Uterus (tissue), 4 donors: ENCODE results near the gene CLTB. TPM values are rescaled to one million over a fixed set of nuclear protein-coding genes. Genes with fewer than 3 reads are reported as not detected.

Source experiments
- DNase-seq, 2 donors: peaks; one replicate each; pipeline ENCODE4 v3.0.0-alpha.2; 2019 to 2020
- H3K27ac ChIP-seq, 2 donors: fragments of 200-600 bp; sonication (generic); 1 replicate in 1 of 2; 2 replicates in 1 of 2; pipeline ENCODE4 v1.5.1; 2016 to 2018
- H3K27me3 ChIP-seq, 2 donors: fragments of 200-600 bp; sonication (generic); one replicate each; pipeline ENCODE4 v1.5.1; 2018 to 2019; ENCODE audit warnings: control low read depth in 1 of 2
- H3K36me3 ChIP-seq, 2 donors: fragments of 200-600 bp; sonication (generic); one replicate each; pipeline ENCODE4 v1.5.1; 2019; ENCODE audit warnings: control low read depth in 1 of 2
- H3K4me1 ChIP-seq, 2 donors: fragments of 200-600 bp; sonication (generic); one replicate each; pipeline ENCODE4 v1.5.1; 2018 to 2019; ENCODE audit warnings: control low read depth in 1 of 2
- H3K4me3 ChIP-seq, 2 donors: fragments of 200-600 bp; sonication (generic); 1 replicate in 1 of 2; 2 replicates in 1 of 2; pipeline ENCODE4 v1.5.1; 2018 to 2019; ENCODE audit warnings: mild to moderate bottlenecking in 1 of 2
- H3K9me3 ChIP-seq, 2 donors: fragments of 200-600 bp; sonication (generic); one replicate each; pipeline ENCODE4 v1.5.1; 2019; ENCODE audit warnings: control low read depth in 1 of 2
- POLR2A ChIP-seq, 2 donors: fragments of 450-650 bp; IDR thresholded peaks; one replicate each; pipeline ENCODE4 v1.6.1; 2016; ENCODE audit warnings: antibody characterized with exemption in 2 of 2, mild to moderate bottlenecking in 1 of 2, moderate library complexity in 1 of 2
- intact Hi-C: fragments of 100-400 bp; cut with DNase I; formaldehyde crosslinking; loops from one replicate; pipeline ENCODE4 v1.15.1; 2023; ENCODE audit warnings: low total_unique reads
- total RNA-seq, 4 donors: library from RNA; depleted of rRNA in 3 of 4; stranded (reverse); fragments of >200 nt in 3 of 4; gene quantifications; one replicate each; pipeline versions ENCODE4 v1.1.0 to v1.2.4, GENCODE V29; 2014 to 2023
- TF ChIP-seq, protein P1 (sequence below), 4 experiments: fragments of 200-600 bp in 2 of 4; fragments of 450-650 bp in 2 of 4; sonication (generic) in 2 of 4; IDR thresholded peaks; one replicate each; pipeline ENCODE4 v1.5.1; 2016 to 2019; ENCODE audit warnings: antibody characterized with exemption in 4 of 4, mild to moderate bottlenecking in 2 of 4, moderate library complexity in 1 of 4
- donor health status: DM: yes; HTN: yes; CAD: no.

Gene CLTB
- total RNA-seq, 4 donors from 2014 or later: 34.7 to 162 (median 63.4) TPM

DNA sequence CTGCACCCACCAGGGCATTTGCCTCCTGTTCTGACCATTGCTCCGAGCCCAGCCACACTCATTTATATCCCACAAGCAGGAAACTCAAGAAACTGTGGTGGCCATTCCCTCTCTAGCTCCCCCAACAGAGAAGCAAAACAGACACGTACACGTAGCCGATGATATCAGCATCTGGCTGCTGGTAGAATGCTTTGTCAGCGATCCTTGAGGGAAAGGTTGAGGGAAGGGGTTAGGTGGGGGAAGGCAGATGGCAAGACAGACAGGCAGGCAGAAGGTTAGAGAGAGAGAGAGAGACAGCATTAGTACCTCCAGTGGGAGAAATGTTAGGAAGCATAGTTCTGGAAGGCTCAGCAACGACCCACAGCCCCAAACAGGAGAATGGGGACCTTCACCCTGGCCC is 20.0 kb downstream of the CLTB start:
- TF ChIP-seq, protein P1, sequence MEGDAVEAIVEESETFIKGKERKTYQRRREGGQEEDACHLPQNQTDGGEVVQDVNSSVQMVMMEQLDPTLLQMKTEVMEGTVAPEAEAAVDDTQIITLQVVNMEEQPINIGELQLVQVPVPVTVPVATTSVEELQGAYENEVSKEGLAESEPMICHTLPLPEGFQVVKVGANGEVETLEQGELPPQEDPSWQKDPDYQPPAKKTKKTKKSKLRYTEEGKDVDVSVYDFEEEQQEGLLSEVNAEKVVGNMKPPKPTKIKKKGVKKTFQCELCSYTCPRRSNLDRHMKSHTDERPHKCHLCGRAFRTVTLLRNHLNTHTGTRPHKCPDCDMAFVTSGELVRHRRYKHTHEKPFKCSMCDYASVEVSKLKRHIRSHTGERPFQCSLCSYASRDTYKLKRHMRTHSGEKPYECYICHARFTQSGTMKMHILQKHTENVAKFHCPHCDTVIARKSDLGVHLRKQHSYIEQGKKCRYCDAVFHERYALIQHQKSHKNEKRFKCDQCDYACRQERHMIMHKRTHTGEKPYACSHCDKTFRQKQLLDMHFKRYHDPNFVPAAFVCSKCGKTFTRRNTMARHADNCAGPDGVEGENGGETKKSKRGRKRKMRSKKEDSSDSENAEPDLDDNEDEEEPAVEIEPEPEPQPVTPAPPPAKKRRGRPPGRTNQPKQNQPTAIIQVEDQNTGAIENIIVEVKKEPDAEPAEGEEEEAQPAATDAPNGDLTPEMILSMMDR (IDR thresholded peaks at IDR 0.05): no peak
- TF ChIP-seq POLR2A (IDR thresholded peaks at IDR 0.05): no peak
- intact Hi-C loops: no loop called here
- Histone ChIP-seq H3K36me3 (no peaks in the 10 kb centered on the region), H3K27me3 (no peaks in the 10 kb centered on the region), H3K4me1 (no peaks in the 10 kb centered on the region), H3K4me3 (no peak overlapping the region), H3K27ac (no peak overlapping the region), H3K9me3 (no peaks in the 10 kb centered on the region)
- no peak for DNase-seq

- Histone ChIP-seq H3K4me1 (no peaks in the 10 kb centered on the region), H3K27me3 (no peaks in the 10 kb centered on the region), H3K4me3 (no peak overlapping the region), H3K36me3 (no peaks in the 10 kb centered on the region), H3K9me3 (no peaks in the 10 kb centered on the region), H3K27ac (no peak overlapping the region)
- intact Hi-C loops: no loop called here
- no peak for DNase-seq
- TF ChIP-seq POLR2A (IDR thresholded peaks at IDR 0.05): no peak
- TF ChIP-seq, protein P1 (IDR thresholded peaks at IDR 0.05): no peak
These were observed 21.3 kb downstream of the CLTB start for GRCh38 chr5:176394881-176395675.

DNA sequence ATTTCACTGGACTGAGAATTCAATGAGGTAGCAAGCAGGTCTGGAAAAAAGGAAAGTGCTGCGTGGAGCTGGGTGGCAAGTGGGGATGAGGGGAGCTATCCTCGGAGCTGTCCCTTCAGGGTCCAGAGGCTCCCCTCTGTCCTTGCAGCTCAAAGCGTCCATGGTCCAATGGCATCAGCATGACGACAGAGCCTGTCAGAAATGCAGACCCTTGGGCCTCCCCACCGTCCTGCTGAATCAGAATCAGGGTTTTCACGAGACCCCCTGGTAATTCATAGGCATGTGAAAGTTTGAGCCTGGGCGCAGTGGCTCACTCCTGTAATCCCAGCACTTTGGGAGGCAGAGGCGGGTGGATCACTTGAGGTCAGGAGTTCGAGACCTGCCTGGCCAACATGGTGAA is 22.2 kb downstream of the CLTB start:
- Histone ChIP-seq H3K27me3 (no peaks in the 10 kb centered on the region), H3K36me3 (no peaks in the 10 kb centered on the region), H3K4me1 (no peaks in the 10 kb centered on the region), H3K27ac (no peak overlapping the region), H3K9me3 (no peaks in the 10 kb centered on the region), H3K4me3 (no peak overlapping the region)
- intact Hi-C loops: no loop called here
- no peak for DNase-seq
- TF ChIP-seq, protein P1 (IDR thresholded peaks at IDR 0.05): no peak
- TF ChIP-seq POLR2A (IDR thresholded peaks at IDR 0.05): no peak

GRCh38 chr5:176392526-176392925 is 23.8 kb downstream of the CLTB start:
- TF ChIP-seq, protein P1 (IDR thresholded peaks at IDR 0.05): no peak
- no peak for TF ChIP-seq POLR2A (IDR thresholded peaks at IDR 0.05)
- Histone ChIP-seq H3K4me3 (no peak overlapping the region), H3K27ac (no peak overlapping the region), H3K9me3 (no peaks in the 10 kb centered on the region), H3K4me1 (peaks cover 0 to 2% of the 10 kb centered on the region in 2 donors), H3K36me3 (no peaks in the 10 kb centered on the region), H3K27me3 (no peaks in the 10 kb centered on the region)
- intact Hi-C loops: no loop called here
- DNase-seq: no peak

DNA sequence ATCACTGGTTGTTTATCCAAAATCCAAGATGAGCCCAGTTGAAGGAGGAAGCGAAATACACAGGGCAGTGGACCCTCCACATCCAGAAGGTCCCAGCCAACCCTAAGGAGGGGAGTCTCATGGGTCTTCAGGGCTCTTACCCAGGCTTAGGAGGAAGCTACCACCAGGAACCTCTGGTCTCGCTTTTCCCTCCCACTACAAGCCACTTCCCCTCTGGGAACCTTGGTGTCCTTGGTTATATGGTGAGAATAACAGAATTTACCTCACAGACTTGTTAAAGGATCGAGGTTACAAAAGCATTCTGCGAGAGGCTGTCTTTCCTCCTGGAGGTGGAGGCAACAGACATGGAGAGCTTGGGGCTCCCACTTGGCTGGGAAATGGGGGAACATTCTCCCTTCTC is 24.3 kb downstream of the CLTB start:
- no peak overlapping the region for H3K27ac ChIP-seq
- no peak overlapping the region for H3K4me3 ChIP-seq
- intact Hi-C loops: no loop called here
- no peaks in the 10 kb centered on the region for H3K36me3 ChIP-seq
- no peaks in the 10 kb centered on the region for H3K27me3 ChIP-seq
- TF ChIP-seq POLR2A (IDR thresholded peaks at IDR 0.05): no peak
- TF ChIP-seq, protein P1 (IDR thresholded peaks at IDR 0.05): no peak
- no peaks in the 10 kb centered on the region for H3K9me3 ChIP-seq
- DNase-seq: no peak
- peaks cover 0 to 5% of the 10 kb centered on the region in 2 donors for H3K4me1 ChIP-seq
